Skeletal muscle cell (primary cell): ENCODE results near the gene MYO15B.
"Not testable (repeated sequence)": the region's sequence is repeated elsewhere in the genome, so short reads cannot be mapped to it uniquely, and the experiment has no call there.

Source experiments
- DNase-seq: peaks from one replicate; pipeline ENCODE4 v3.0.0-alpha.2; 2010; ENCODE audit warnings: low read depth
- H3K4me3 ChIP-seq: 2 replicates; pipeline ENCODE4 v1.5.1; 2011; ENCODE audit warnings: low read depth, mild to moderate bottlenecking, control low read depth, low read length, moderate library complexity

The MYO15B gene

DNA sequence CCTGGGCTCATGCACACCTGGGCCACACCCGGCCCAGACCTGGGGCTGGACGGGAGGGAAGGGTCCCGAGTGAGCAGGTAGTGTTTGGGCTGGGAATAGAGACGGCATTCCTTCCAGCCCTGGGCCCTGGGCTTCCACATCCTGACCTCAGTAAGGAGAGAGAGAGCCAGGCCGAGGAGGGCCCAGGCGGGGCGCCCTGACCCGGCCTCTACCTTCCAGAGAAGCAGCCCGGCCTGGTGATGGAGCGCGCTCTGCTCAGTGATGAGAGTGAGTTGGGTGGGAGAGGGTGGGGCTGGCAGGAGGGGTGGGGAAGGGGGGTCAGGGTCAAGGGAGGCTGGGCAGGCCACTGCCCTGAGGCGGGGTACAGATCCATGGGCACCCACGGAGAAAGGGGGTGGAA is 13.6 kb upstream of the MYO15B start:
- DNase-seq, result no peak
- no peak overlapping the region for H3K4me3 ChIP-seq

DNA sequence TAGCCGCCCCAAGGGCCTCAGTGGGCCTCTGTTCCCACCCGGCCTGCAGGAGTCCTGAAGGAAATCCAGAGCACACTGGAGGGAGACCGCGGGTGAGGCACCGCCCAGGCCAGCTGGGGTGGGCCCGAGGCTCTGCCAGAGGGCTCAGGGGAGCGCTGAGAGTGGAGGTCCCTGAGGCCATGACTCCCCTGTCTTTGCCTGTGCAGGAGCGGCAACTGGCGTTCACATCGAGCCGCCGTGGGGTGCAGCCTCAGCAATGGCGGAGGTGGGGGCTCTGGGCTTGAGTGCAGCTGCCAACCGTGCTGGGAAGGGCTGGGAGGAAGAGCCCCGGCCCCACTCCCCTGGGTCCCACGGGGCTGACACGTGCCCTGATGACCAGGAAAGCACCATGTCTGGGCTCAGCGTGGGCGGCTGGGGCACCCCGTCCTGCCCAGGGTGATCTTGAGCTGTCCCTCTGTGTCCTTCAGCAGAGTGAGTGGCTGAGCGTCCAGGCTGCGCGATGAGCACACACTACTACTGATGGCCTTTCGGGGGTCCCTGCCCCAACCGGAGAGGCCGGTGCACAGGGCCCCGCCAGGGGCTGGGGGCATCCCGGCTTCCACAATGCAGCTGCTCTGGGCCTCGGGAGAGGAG is 13.1 kb upstream of the MYO15B start:
- DNase-seq, result no peak
- no peak overlapping the region for H3K4me3 ChIP-seq

DNA sequence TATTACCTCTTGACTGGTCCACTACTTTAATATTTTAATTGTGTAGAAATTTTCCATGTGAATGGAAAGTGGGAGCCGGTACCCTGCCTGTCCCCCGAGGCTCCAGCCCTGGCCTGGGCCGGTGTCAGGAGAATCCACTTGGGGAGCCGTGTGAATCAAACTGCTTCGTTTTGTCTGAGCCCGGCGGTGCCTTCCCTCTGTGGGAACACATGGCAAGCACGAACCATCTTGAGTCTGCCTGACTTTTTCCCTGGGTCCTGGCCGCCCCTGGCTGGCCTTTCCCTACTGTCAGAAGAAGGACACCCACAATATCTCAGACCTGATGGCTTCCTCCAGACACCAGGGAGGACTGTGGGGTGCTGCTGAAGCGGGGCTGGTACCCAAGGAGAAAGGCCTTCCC is 12.4 kb upstream of the MYO15B start:
- H3K4me3 ChIP-seq, result no peak overlapping the region
- no peak for DNase-seq

DNA sequence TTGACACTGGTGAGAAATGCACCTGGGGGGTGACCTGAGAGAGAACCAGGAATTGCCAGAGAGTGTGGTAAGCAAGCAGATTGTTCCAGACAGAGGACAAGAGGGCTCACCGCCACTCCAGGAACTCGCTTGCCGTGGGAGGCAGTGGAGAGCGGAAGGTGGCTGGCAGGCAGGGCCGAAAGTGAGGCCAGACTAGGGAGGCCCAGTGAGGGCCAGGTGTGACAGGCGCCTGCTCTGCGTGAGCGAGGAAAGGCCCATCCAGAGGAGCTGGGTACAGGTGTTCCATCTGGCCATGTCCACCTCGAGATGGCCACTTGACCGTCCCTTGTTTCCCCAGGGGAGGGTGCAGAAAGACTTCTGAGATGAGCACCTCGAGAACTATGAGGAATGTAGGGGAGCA is 11.9 kb upstream of the MYO15B start:
- no peak overlapping the region for H3K4me3 ChIP-seq
- no peak for DNase-seq

DNA sequence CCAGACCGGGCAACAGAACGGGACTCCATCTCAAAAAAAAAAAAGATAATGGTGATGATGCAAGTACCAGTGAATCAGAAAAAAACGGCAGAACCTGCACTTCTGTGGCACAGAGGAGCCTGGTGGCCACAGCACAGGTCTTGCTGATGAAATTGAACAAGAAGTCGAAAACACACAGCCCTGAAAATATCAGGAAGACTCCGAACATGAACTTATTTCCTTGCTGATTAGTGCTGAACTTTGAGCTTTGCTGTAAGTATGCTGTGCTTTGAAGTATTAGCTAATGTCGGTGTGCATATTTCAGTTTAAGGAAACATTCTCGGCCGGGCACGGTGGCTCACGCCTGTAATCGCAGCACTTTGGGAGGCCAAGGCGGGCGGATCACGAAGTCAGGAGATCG is 10.9 kb upstream of the MYO15B start:
- H3K4me3 ChIP-seq, result no peak overlapping the region
- no peak for DNase-seq

DNA sequence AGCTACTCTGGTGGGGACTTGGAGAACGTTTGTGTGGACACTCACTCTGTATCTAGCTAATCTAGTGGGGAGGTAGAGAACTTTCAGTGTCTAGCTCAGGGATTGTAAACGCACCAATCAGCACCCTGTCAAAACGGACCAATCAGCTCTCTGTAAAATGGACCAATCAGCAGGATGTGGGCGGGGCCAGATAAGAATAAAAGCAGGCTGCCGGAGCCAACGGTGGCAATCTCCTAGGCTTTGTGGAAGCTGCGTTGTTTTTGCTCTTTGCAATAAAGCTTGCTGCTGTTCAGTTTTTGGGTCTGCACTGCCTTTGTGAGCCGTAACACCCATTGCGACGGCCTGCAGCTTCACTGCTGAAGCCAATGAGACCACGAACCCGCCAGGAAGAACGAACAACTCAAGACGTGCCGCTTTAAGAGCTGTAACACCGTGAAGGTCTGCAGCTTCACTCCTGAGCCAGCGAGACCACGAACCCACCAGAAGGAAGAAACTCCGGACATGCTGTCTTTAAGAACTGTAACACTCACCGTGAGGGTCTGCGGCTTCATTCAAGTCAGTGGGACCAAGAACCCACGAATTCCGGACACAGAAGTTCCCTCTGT is 6.4 kb upstream of the MYO15B start:
- H3K4me3 ChIP-seq, DNase-seq: not testable (repeated sequence)

DNA sequence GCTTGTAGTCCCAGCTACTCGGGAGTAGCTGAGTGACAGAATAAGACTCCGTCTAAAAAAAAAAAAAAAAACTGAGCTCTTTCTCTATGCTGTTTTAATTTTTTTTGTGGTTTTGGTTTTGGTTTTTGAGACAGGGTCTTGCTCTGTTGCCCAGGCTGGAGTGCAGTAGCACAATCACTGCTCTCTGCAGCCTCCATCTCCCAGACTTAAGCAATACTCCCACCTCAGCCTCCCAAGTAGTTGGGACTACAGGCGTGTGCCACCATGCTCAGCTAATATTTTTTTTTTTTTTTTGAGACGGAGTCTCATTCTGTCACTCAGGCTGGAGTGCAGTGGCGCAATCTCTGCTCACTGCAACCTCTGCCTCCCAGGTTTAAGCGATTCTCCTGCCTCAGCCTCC is 4.4 kb upstream of the MYO15B start:
- DNase-seq, H3K4me3 ChIP-seq: not testable (repeated sequence)

DNA sequence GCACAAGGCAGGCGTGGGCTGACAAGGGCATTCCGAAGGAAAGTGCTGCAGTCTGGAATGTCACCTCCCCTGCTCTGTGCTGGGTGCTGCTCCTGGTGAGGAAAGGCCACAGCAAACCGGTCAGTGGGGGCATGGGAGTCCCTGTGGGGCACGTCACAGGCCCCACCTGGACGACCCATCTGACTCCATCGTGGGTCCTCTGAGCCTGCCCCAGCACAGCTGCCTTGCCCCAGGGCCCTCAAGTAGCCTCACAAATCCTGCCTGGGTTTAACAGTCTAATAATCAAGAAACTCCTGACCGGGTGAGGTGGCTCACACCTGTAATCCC is 2.8 kb upstream of the MYO15B start:
- no peak for DNase-seq

DNA sequence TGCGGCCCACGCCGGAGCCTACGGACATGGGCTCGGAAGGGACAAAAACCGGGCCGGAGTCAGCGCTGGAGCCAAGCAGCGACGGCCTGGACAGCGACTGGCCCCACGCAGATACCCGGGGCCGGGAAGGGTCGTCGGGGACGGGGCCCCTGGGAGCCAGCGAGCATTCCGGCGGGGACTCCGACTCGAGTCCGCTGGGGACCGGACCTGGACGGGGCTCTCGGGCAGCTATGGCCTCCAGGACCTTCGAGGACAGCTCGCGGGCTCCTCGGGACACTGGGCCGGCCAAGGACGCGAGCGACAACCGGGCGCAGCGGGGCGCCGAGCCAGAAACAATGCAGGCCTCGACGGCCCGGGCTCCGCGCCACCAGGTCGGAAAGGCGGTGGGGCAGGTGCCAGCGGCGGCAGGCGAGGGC is 1.0 kb downstream of the MYO15B start:
- peak overlapping the region; percentile 50 for H3K4me3 ChIP-seq
- DNase-seq, result no peak

More for the DNA sequence above, 2.8 kb upstream of the MYO15B start:
- H3K4me3 ChIP-seq, result no peak overlapping the region

DNA sequence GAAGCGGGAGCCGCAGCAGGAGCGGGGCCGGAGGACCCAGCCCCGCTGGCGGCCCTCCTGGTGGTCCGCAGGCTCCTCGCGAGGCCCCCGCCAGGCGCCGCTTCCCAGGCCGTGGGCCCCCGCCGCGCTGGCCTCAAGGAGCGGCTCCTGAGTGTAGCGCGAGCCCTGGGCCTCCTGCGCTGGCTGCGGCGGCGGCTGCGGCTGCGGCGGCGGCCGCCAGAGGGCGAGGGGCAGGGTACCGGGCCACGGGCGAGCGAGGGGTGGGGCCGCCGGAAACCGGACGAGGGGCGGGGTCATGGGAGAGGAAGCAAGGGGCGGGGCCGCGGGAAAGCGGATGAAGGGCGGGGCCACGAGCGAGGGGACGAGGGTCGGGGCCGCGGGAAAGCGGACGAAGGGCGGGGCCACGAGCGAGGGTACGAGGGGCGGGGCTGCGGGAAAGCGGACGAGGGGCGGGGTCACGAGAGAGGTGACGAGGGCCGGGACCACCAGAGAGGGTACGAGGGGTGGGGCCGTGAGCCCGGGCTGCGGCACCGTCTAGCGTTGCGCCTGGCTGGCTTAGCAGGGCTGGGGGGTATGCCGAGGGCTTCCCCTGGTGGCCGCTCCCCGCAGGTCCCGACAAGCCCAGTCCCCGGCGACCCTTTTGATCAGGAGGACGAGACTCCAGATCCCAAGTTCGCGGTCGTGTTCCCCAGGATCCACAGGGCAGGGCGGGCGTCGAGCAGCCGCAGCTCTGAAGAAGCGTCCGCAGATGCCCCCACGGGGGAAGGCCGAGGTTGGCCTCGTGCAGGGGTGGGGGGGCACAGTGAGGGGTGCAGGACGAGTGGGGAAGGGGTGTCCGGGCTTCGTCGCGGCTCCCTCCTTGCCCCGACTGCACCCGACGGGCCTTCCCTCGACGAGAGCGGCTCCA is 1.7 kb downstream of the MYO15B start:
- peak; percentile 39 for DNase-seq

DNA sequence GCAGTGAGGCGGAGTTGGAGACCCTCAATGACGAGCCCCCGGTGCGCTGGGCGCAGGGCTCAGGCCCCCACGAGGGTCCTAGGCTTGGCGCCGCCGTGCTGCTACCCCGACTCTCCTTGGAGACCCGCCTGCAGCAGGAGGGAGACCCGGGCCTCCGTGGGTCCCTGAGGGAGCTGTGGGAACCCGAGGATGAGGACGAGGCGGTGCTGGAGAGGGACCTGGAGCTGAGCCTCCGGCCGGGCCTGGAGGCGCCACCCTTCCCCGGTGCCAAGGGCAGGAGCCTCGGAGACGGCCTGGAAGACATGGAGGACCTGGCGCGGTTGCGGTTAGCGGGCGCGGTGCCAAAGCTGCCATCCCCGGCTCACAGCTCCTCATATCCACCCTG is 2.3 kb downstream of the MYO15B start:
- H3K4me3 ChIP-seq, result peak overlapping the region; percentile 50
- no peak for DNase-seq

More for the DNA sequence above, 1.7 kb downstream of the MYO15B start:
- H3K4me3 ChIP-seq, result peak overlapping the region; percentile 50

DNA sequence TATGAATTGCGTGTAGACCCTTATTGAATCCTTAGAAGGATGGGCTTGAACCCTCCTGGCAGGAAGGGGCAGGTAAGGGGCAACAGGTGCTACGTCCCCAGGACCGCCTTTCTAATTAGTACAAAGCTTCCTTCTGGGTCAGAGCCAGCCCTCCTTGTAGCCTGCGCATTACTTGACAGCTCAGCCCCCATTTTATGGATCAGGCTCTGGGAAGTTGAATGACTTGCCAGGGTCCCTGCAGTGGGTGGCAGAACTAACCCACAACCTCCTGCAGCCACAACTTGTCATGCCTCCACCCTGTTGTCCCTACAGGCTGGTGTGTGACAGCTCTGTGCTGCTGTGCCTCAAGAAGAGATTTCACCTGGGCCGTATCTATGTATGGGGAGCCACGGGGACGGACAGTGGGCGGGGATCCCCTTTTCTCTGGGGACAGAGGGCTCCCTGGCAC is 2.7 kb downstream of the MYO15B start:
- DNase-seq, result no peak

DNA sequence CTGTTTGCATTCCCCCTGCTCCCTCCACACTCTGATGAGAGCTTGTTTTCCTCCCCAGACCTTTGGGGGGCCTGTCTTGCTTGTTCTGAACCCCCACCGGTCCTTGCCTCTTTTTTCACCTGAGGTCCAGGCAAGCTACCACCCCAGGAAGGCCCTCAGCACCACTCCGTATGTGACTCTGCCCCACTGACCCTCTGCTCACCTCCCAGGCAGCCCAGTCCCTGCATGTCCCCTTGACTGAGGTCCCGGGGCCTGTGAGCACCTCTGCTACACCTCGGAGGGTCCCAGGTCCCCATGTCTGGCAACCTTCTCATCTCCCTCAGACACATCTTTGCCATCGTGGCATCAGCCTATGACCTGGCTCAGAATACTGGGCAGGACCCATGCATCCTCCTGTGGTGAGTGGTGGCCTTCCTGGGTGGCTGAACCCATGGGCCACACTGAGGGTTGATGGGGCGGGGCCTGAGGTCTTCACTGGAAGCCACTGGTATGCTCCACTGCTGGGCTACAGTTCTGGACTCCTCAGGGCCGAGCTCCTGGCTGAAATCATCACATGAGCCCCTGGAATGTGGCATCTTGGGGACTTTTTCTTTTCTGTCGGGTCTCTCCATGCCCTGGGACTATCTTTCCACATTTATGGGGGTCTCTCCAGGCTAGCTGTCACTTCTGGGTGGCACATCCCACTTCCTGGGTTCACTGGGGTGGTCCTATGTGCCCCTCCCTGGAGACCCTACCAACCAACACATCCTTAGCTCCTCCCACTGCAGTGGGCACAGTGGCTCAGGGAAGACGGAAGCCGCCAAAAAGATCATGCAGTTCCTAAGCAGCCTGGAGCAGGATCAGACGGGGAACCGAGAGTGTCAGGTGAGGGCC is 3.5 kb downstream of the MYO15B start:
- H3K4me3 ChIP-seq, result no peak overlapping the region
- DNase-seq, result no peak

More for the DNA sequence above, 2.7 kb downstream of the MYO15B start:
- H3K4me3 ChIP-seq, result no peak overlapping the region

DNA sequence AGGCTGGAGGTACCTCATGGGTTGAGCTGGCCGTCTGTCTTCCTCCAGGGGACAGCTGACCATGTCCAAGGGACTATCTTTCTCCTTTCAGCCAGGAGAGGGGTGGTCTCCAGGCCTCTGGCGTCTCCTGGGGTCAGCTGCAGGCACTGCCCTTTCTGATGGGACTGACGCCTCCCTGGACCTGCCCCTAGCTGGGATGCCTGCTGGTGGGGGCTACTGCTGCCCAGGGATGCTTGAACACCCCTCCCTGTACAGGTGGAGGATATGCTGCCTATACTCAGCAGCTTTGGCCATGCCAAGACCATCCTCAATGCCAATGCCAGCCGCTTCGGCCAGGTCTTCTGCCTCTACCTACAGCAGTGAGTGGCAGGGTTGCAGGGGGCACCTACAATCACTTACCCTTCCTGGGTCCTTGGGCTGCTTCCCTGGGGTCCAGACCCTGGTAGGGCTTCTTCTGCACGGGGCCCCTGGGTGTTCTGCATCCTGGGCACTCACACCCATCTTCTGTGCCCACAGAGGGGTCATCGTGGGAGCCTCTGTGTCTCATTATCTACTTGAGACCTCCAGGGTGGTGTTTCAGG is 4.2 kb downstream of the MYO15B start:
- no peak for DNase-seq
- H3K4me3 ChIP-seq, result no peak overlapping the region

DNA sequence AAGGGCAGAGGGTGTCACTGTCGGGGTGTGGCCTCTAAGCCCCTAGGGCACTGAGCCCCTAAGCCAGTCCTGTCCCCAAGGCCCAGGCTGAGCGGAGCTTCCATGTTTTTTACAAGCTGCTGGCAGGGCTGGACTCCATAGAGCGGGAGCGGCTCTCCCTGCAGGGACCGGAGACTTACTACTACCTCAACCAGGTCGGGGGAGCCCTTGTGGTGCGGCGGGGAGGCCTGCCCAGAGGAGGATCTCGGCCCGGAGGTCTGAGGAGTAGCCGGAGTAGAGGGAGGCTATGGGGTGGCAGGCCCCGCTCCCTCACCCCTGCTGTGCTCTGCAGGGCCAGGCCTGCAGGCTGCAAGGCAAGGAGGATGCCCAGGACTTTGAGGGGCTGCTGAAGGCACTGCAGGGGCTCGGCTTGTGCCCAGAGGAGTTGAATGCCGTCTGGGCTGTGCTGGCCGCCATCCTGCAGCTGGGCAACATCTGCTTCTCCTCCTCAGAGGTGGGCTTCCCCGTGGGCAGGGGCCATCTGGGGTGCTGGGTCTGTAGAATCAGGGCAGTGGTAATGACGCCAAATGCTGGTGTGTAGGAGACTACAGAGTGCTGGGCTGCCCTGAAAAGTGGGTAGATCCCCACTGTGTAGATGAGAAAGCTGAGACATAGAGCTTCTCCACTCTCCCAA is 4.9 kb downstream of the MYO15B start:
- no peak overlapping the region for H3K4me3 ChIP-seq
- no peak for DNase-seq

DNA sequence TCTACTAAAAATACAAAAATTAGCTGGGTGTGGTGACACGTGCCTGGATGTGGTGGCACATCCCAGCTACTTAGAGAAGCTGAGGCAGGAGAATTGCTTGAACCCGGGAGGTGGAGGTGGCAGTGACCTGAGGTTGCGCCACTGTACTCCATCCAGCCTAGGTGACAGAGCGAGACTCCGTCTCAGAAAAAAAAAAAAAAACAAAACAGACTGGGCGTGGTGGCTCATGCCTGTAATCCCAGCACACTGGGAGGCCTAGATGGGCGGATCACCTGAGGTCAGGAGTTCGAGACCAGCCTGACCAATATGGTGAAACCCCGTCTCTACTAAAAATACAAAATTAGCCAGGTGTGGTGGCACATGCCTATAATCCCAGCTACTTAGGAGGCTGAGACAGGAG is 5.8 kb downstream of the MYO15B start:
- not testable (repeated sequence) for DNase-seq, H3K4me3 ChIP-seq

DNA sequence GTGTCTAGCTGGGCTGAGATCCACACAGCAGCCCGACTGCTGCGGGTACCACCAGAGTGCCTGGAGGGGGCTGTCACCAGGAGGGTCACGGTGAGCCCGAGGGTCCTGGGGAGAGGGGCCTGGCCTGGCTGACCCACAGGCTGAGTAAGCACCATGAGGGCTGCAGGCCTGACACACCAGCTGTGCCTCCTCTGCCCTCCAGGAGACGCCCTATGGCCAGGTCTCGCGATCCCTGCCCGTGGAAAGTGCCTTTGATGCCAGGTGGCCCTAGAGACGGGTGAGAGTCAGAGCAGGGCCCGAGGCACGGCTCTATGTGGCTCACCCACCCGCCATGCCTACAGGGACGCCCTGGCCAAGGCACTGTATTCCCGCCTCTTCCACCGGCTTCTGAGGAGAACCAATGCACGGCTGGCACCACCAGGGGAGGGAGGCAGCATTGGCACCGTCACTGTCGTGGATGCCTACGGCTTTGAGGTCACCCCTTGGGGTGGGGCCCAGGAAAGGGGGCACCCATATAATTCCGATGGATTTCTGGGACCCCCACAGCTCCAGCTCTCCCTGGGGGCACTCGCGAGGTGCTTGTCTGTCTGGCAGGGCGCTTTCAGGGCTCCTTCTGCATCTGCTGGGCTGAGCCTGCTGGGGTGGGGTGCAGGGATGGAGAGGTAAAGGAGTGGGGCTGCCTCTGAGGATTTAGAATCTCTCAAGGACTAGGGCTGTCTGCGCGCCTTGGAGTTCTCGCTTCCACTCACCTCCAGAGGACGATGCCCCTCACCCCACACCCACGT is 7.1 kb downstream of the MYO15B start:
- no peak overlapping the region for H3K4me3 ChIP-seq

DNA sequence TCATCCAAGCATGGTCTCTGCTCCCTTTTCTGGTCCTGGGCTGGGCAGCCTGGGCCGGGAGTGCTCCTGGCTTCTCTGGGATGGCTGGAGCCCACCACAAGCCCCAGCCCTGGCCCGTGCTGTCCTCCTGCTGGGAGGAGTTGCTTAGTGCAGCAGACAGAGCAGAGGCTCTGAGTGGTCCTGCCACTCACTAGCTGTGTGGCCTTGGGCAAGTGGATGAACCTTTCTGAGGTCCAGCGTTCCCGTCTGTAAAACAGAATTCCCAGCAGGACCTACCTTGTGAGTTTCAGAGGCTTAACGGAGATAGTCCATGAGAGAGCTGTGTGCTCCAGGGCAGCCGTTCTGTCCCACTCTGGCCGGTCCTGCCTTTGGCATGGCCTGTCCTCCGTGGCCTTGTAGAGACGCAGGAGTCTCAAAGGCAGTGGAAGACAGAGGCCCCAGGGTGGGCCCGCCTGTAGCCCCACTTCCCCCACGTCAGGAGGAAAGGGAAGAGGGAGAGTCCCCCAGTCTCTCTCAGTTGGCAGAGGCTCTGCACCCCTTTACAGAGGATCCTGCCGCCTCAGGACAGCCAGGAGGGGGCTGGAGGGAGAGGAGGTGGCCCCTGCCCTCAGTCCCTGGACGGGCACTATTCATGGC is 7.8 kb downstream of the MYO15B start:
- no peak overlapping the region for H3K4me3 ChIP-seq
- no peak for DNase-seq

More for the DNA sequence above, 7.1 kb downstream of the MYO15B start:
- no peak for DNase-seq
